ENCODE results near the gene FBXO46. TPM values are rescaled to one million over a fixed set of nuclear protein-coding genes. Genes with fewer than 3 reads are reported as not detected.

Gene FBXO46
- total and polyA plus RNA-seq, 2 of the 13 experiments (the other 11 are each of a cell fraction or from before 2014, with no cell fraction given): 6.2 to 6.4 TPM

DNA sequence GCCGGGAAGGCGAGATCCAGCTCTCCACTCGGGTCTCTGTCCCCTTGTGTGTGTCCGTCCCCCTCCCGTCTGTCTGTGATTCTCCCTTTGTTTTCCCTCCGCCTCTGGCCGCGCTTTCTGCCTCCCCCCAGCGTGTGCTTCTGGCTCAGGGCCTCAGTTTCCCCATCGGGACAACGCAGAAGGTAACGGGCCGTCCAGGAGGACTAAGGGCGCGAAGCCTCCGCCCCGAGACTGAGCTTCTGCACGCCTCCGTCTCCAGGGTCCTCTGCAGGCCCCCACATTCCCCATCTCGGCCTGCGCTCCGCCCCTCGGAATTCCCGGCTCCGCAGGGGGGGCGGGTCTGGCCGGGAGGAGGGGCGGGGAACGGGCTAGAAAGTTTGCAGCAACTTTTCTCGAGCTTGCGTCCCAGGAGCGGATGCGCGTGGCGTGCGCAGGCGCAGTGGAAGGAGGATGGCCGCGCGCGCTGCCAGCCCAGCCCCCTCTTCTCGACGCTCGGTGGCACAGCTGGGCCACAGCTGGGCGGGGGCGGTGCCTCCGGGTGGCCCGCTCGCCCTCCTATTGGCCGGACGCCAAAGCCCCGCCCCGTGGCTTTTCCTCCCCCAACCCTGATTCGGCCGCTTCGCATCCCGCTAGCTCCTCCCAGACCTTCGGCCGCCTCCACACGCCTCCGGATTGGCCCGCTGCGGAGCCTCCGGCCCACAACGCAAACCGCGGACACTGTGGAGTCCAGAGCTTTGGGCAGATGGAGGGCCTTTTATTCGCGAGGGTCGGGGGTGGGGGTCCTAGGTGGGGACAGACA lies 38.5 kb upstream of the FBXO46 start, which contains the start of gene SIX5 (continued):
- TF ChIP-seq, protein P1, sequence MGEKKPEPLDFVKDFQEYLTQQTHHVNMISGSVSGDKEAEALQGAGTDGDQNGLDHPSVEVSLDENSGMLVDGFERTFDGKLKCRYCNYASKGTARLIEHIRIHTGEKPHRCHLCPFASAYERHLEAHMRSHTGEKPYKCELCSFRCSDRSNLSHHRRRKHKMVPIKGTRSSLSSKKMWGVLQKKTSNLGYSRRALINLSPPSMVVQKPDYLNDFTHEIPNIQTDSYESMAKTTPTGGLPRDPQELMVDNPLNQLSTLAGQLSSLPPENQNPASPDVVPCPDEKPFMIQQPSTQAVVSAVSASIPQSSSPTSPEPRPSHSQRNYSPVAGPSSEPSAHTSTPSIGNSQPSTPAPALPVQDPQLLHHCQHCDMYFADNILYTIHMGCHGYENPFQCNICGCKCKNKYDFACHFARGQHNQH (CRISPR knock-in tag; IDR thresholded peaks at IDR 0.05): peak; percentile 90
- TF ChIP-seq ZNF549 (CRISPR knock-in tag; IDR thresholded peaks at IDR 0.05): no peak
- peak; percentile 84; the same call in 1 of the 2 replicates for TF ChIP-seq ERF (CRISPR knock-in tag; IDR thresholded peaks at IDR 0.05)
- TF ChIP-seq ZBTB7B (CRISPR knock-in tag; IDR thresholded peaks at IDR 0.05): peak; percentile 71; the same call in 1 of the 2 replicates
- TF ChIP-seq FOXA1 (IDR thresholded peaks at IDR 0.05): no peak
- TF ChIP-seq FOXA1 (CRISPR knock-in tag; IDR thresholded peaks at IDR 0.05): no peak; the same call in 1 of the 2 replicates
- TF ChIP-seq SPEN (CRISPR knock-in tag; IDR thresholded peaks at IDR 0.05; ENCODE audit: low read depth): peak; percentile 79
- TF ChIP-seq, protein P2, sequence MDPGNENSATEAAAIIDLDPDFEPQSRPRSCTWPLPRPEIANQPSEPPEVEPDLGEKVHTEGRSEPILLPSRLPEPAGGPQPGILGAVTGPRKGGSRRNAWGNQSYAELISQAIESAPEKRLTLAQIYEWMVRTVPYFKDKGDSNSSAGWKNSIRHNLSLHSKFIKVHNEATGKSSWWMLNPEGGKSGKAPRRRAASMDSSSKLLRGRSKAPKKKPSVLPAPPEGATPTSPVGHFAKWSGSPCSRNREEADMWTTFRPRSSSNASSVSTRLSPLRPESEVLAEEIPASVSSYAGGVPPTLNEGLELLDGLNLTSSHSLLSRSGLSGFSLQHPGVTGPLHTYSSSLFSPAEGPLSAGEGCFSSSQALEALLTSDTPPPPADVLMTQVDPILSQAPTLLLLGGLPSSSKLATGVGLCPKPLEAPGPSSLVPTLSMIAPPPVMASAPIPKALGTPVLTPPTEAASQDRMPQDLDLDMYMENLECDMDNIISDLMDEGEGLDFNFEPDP (CRISPR knock-in tag; conservative IDR thresholded peaks at IDR 0.05): no peak
- TF ChIP-seq, protein P3, sequence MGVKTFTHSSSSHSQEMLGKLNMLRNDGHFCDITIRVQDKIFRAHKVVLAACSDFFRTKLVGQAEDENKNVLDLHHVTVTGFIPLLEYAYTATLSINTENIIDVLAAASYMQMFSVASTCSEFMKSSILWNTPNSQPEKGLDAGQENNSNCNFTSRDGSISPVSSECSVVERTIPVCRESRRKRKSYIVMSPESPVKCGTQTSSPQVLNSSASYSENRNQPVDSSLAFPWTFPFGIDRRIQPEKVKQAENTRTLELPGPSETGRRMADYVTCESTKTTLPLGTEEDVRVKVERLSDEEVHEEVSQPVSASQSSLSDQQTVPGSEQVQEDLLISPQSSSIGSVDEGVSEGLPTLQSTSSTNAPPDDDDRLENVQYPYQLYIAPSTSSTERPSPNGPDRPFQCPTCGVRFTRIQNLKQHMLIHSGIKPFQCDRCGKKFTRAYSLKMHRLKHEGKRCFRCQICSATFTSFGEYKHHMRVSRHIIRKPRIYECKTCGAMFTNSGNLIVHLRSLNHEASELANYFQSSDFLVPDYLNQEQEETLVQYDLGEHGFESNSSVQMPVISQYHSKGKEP (CRISPR knock-in tag; IDR thresholded peaks at IDR 0.05): no peak
- no peak for TF ChIP-seq ZNF292 (CRISPR knock-in tag; IDR thresholded peaks at IDR 0.05; ENCODE audit: borderline replicate concordance, low read depth)
- TF ChIP-seq, protein P4, sequence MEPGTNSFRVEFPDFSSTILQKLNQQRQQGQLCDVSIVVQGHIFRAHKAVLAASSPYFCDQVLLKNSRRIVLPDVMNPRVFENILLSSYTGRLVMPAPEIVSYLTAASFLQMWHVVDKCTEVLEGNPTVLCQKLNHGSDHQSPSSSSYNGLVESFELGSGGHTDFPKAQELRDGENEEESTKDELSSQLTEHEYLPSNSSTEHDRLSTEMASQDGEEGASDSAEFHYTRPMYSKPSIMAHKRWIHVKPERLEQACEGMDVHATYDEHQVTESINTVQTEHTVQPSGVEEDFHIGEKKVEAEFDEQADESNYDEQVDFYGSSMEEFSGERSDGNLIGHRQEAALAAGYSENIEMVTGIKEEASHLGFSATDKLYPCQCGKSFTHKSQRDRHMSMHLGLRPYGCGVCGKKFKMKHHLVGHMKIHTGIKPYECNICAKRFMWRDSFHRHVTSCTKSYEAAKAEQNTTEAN (CRISPR knock-in tag; conservative IDR thresholded peaks at IDR 0.05): peak; percentile 79
- no peak for TF ChIP-seq ZNF383 (CRISPR knock-in tag; IDR thresholded peaks at IDR 0.05; ENCODE audit: borderline replicate concordance)
- TF ChIP-seq CHCHD3 (CRISPR knock-in tag; IDR thresholded peaks at IDR 0.05): no peak
- no peak for TF ChIP-seq ZBTB1 (CRISPR knock-in tag; IDR thresholded peaks at IDR 0.05; ENCODE audit: borderline replicate concordance)
- no peak for TF ChIP-seq PAF1 (CRISPR knock-in tag; IDR thresholded peaks at IDR 0.05)
- no peak for TF ChIP-seq NFE2L1 (CRISPR knock-in tag; IDR thresholded peaks at IDR 0.05; ENCODE audit: borderline replicate concordance)
- TF ChIP-seq ZNF101 (CRISPR knock-in tag; IDR thresholded peaks at IDR 0.05; ENCODE audit: borderline replicate concordance, low read depth): no peak
- TF ChIP-seq ONECUT2 (CRISPR knock-in tag; IDR thresholded peaks at IDR 0.05): no peak
- peak; percentile 94 for TF ChIP-seq POLR2G (IDR thresholded peaks at IDR 0.05; ENCODE audit: low read depth, low read length)
- TF ChIP-seq ZNF232 (CRISPR knock-in tag; IDR thresholded peaks at IDR 0.05; ENCODE audit: borderline replicate concordance): peak; percentile 81; the same call in 1 of the 2 replicates
- no peak for TF ChIP-seq NFE2L2 (IDR thresholded peaks at IDR 0.05; ENCODE audit: low read length)
- TF ChIP-seq MIER2 (CRISPR knock-in tag; IDR thresholded peaks at IDR 0.05): no peak
- no peak for TF ChIP-seq MXD4 (CRISPR knock-in tag; IDR thresholded peaks at IDR 0.05)
- TF ChIP-seq RFX5 (IDR thresholded peaks at IDR 0.05; ENCODE audit: low read depth, low read length): 0 out of 2 replicates have a peak, but pooled peaks have one; percentile 33
- TF ChIP-seq CENPT (CRISPR knock-in tag; IDR thresholded peaks at IDR 0.05; ENCODE audit: low read depth): no peak; the same call in 1 of the 2 replicates
- TF ChIP-seq EHMT2 (IDR thresholded peaks at IDR 0.05; ENCODE audit: borderline replicate concordance, low read depth, low read length): no peak
